HL-60 (cell line): Measurements from ENCODE around the gene HPN.
"Not testable (repeated sequence)": the region's sequence is repeated elsewhere in the genome, so short reads cannot be mapped to it uniquely, and the experiment has no call there.

ENCODE experiments used
- DNase-seq, 2 experiments: peaks; one replicate each; pipeline ENCODE4 v3.0.0-alpha.2; 2010 to 2020; ENCODE audit warnings: low read depth in 1 of 2, low spot score in 1 of 2
- H3K27ac ChIP-seq: fragments of 250-450 bp; sonication (Bioruptor Pico); replicated peaks from 2 replicates; pipeline ENCODE4 v1.5.1; 2020; ENCODE audit warnings: mild to moderate bottlenecking, moderate library complexity
- H3K27me3 ChIP-seq: fragments of 250-450 bp; sonication (Bioruptor Pico); 2 replicates; pipeline ENCODE4 v1.5.1; 2021; ENCODE audit warnings: mild to moderate bottlenecking, moderate library complexity; ENCODE audit not compliant: insufficient read depth, poor library complexity, severe bottlenecking
- H3K4me3 ChIP-seq: replicated peaks from 2 replicates; pipeline ENCODE4 v1.5.1; 2011; ENCODE audit warnings: mild to moderate bottlenecking, control low read depth, low read length; ENCODE audit not compliant: insufficient read depth
- CTCF ChIP-seq: IDR thresholded peaks from one replicate; pipeline ENCODE4 v1.5.1; 2011; ENCODE audit warnings: low read length, control low read depth, inconsistent platforms; ENCODE audit not compliant: insufficient read depth
- GABPA ChIP-seq: IDR thresholded peaks from 2 replicates; pipeline ENCODE4 v1.6.1; 2012; ENCODE audit warnings: low read depth
- POLR2AphosphoS5 ChIP-seq: IDR thresholded peaks from 2 replicates; pipeline ENCODE4 v1.6.1; 2012; ENCODE audit warnings: low read depth
- REST ChIP-seq: IDR thresholded peaks from 2 replicates; pipeline ENCODE4 v1.6.1; 2012; ENCODE audit warnings: low read depth; ENCODE audit not compliant: insufficient replicate concordance
- SPI1 ChIP-seq: IDR thresholded peaks from 2 replicates; pipeline ENCODE4 v1.6.1; 2012; ENCODE audit warnings: low read depth, mild to moderate bottlenecking, borderline replicate concordance

Gene HPN

GRCh38 chr19:35048911-35049411, 7.4 kb downstream of the HPN start:
- DNase-seq: no peak
- Histone ChIP-seq H3K27ac (no peak overlapping the region), H3K27me3 (no peaks in the 10 kb centered on the region), H3K4me3 (no peak overlapping the region)
- no peak for TF ChIP-seq SPI1
- TF ChIP-seq POLR2AphosphoS5: no peak
- TF ChIP-seq GABPA: no peak
- TF ChIP-seq CTCF: no peak
- no peak for TF ChIP-seq REST

- Histone ChIP-seq H3K27ac (no peak overlapping the region), H3K4me3 (no peak overlapping the region), H3K27me3 (no peaks in the 10 kb centered on the region)
- no peak for DNase-seq
- TF ChIP-seq SPI1 (no peak), REST (no peak), GABPA (no peak), CTCF (no peak), POLR2AphosphoS5 (no peak)
Measured at GRCh38 chr19:35049456-35049855, 7.9 kb downstream of the HPN start.

- H3K4me3 ChIP-seq, DNase-seq, H3K27me3 ChIP-seq, H3K27ac ChIP-seq: not testable (repeated sequence)
Measured at GRCh38 chr19:35050662-35051061, 9.1 kb downstream of the HPN start.

GRCh38 chr19:35051268-35051667, 9.7 kb downstream of the HPN start:
- H3K27ac ChIP-seq: not testable (repeated sequence)

GRCh38 chr19:35051796-35052195, 10.3 kb downstream of the HPN start:
- no peak for DNase-seq
- Histone ChIP-seq H3K27ac (no peak overlapping the region), H3K4me3 (no peak overlapping the region), H3K27me3 (no peaks in the 10 kb centered on the region)
- TF ChIP-seq SPI1 (no peak), POLR2AphosphoS5 (no peak), GABPA (no peak), REST (no peak), CTCF (no peak)

More at GRCh38 chr19:35051268-35051667, 9.7 kb downstream of the HPN start:
- not testable (repeated sequence) for DNase-seq, H3K4me3 ChIP-seq, H3K27me3 ChIP-seq
